ENCODE measurements around the gene CPED1. TPM values are rescaled to one million over a fixed set of nuclear protein-coding genes. Genes with fewer than 3 reads are reported as not detected.
"Not testable (repeated sequence)": the region's sequence is repeated elsewhere in the genome, so short reads cannot be mapped to it uniquely, and the experiment has no call there.

Gene CPED1
- polyA plus RNA-seq, 1 donor from 2014 or later: not detected

DNA sequence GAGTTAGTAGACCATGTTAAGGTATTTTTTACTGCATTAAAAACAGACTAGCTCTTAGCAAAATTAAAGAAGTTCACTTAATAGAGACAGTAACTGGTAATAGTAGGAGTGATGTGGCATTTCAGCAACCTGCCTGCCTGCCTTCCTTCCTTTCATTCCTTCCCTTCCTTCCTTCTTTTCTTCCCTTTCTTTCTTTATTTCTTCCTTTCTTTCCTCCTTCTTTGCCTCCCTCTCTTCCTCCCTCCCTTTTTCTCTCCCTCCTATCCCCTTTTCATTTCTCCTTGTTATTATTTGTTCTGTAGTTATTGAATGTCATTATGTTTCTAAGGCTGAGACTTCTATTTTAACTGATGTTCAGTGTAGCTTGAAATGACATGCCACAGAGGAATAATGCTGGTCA, 193.8 kb downstream of the CPED1 start:
- Histone ChIP-seq H3K27me3 (ENCODE audit: insufficient read depth, low read depth, low read length) (no peaks in the 10 kb centered on the region), H3K9me2 (ENCODE audit: insufficient read depth, low read length) (no peaks in the 10 kb centered on the region), H3K79me2 (replicated peaks; ENCODE audit: insufficient read depth, low read length) (no peaks in the 10 kb centered on the region), H3K4me2 (ENCODE audit: low read length) (no peak overlapping the region), H2AFZ (ENCODE audit: low read depth, low read length) (no peak overlapping the region), H3K27ac (ENCODE audit: low read length) (no peak overlapping the region), H3K9ac (ENCODE audit: low read length) (no peak overlapping the region), H4K20me1 (ENCODE audit: insufficient read depth) (no peaks in the 10 kb centered on the region), H3K4me3 (ENCODE audit: low read length) (no peak overlapping the region), H3F3A (ENCODE audit: insufficient read depth, low read length, poor library complexity, severe bottlenecking) (no peaks in the 10 kb centered on the region), H3K9me3 (ENCODE audit: low read length) (no peaks in the 10 kb centered on the region), H3K36me3 (ENCODE audit: insufficient read depth, low read length) (no peaks in the 10 kb centered on the region)
- TF ChIP-seq MXI1 (conservative IDR thresholded peaks at IDR 0.05; ENCODE audit: poor library complexity, severe bottlenecking) (no peak), EP300 (conservative IDR thresholded peaks at IDR 0.05; ENCODE audit: poor library complexity, severe bottlenecking) (no peak), EZH2 (IDR thresholded peaks at IDR 0.05; ENCODE audit: borderline replicate concordance, insufficient read depth, low read length, poor library complexity, severe bottlenecking) (no peak), TAF1 (IDR thresholded peaks at IDR 0.05; ENCODE audit: low read depth) (no peak), SMC3 (conservative IDR thresholded peaks at IDR 0.05; ENCODE audit: poor library complexity) (no peak), RAD21 (conservative IDR thresholded peaks at IDR 0.05) (no peak), POLR2AphosphoS5 (IDR thresholded peaks at IDR 0.05) (no peak)
- TF ChIP-seq, protein P1, sequence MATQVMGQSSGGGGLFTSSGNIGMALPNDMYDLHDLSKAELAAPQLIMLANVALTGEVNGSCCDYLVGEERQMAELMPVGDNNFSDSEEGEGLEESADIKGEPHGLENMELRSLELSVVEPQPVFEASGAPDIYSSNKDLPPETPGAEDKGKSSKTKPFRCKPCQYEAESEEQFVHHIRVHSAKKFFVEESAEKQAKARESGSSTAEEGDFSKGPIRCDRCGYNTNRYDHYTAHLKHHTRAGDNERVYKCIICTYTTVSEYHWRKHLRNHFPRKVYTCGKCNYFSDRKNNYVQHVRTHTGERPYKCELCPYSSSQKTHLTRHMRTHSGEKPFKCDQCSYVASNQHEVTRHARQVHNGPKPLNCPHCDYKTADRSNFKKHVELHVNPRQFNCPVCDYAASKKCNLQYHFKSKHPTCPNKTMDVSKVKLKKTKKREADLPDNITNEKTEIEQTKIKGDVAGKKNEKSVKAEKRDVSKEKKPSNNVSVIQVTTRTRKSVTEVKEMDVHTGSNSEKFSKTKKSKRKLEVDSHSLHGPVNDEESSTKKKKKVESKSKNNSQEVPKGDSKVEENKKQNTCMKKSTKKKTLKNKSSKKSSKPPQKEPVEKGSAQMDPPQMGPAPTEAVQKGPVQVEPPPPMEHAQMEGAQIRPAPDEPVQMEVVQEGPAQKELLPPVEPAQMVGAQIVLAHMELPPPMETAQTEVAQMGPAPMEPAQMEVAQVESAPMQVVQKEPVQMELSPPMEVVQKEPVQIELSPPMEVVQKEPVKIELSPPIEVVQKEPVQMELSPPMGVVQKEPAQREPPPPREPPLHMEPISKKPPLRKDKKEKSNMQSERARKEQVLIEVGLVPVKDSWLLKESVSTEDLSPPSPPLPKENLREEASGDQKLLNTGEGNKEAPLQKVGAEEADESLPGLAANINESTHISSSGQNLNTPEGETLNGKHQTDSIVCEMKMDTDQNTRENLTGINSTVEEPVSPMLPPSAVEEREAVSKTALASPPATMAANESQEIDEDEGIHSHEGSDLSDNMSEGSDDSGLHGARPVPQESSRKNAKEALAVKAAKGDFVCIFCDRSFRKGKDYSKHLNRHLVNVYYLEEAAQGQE (IDR thresholded peaks at IDR 0.05; ENCODE audit: borderline replicate concordance): no peak
- TF ChIP-seq, protein P2, sequence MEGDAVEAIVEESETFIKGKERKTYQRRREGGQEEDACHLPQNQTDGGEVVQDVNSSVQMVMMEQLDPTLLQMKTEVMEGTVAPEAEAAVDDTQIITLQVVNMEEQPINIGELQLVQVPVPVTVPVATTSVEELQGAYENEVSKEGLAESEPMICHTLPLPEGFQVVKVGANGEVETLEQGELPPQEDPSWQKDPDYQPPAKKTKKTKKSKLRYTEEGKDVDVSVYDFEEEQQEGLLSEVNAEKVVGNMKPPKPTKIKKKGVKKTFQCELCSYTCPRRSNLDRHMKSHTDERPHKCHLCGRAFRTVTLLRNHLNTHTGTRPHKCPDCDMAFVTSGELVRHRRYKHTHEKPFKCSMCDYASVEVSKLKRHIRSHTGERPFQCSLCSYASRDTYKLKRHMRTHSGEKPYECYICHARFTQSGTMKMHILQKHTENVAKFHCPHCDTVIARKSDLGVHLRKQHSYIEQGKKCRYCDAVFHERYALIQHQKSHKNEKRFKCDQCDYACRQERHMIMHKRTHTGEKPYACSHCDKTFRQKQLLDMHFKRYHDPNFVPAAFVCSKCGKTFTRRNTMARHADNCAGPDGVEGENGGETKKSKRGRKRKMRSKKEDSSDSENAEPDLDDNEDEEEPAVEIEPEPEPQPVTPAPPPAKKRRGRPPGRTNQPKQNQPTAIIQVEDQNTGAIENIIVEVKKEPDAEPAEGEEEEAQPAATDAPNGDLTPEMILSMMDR (IDR thresholded peaks at IDR 0.05; ENCODE audit: poor library complexity, severe bottlenecking): no peak

DNA sequence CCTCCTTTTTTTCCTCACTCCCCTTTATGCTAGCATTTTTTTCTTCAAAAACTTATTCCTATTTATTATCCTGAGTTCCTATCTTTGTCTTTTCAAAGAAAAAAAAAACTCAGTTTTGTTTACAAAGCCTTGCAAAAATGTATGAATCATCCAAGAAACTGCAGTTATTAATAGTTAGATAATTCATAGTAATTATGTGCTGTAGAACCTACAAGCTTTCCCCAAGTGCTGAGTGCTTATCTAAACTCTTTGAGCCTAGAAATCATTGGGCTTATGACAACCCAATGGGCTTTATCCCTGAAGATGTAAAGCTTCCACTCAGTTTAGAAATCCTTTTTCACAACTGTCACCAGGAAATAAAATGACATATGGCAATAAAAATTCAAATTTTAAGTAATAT, 194.4 kb downstream of the CPED1 start:
- Histone ChIP-seq H3F3A (ENCODE audit: insufficient read depth, low read length, poor library complexity, severe bottlenecking) (no peaks in the 10 kb centered on the region), H3K9ac (ENCODE audit: low read length) (no peak overlapping the region), H2AFZ (ENCODE audit: low read depth, low read length) (no peak overlapping the region), H4K20me1 (ENCODE audit: insufficient read depth) (no peaks in the 10 kb centered on the region), H3K27me3 (ENCODE audit: insufficient read depth, low read depth, low read length) (no peaks in the 10 kb centered on the region), H3K79me2 (replicated peaks; ENCODE audit: insufficient read depth, low read length) (no peaks in the 10 kb centered on the region), H3K27ac (ENCODE audit: low read length) (no peak overlapping the region), H3K9me3 (ENCODE audit: low read length) (no peaks in the 10 kb centered on the region), H3K36me3 (ENCODE audit: insufficient read depth, low read length) (no peaks in the 10 kb centered on the region), H3K4me3 (ENCODE audit: low read length) (no peak overlapping the region), H3K9me2 (ENCODE audit: insufficient read depth, low read length) (no peaks in the 10 kb centered on the region), H3K4me2 (ENCODE audit: low read length) (no peak overlapping the region)
- TF ChIP-seq MXI1 (conservative IDR thresholded peaks at IDR 0.05; ENCODE audit: poor library complexity, severe bottlenecking): no peak
- no peak for TF ChIP-seq EP300 (conservative IDR thresholded peaks at IDR 0.05; ENCODE audit: poor library complexity, severe bottlenecking)
- TF ChIP-seq, protein P1 (IDR thresholded peaks at IDR 0.05; ENCODE audit: borderline replicate concordance): no peak
- TF ChIP-seq TAF1 (IDR thresholded peaks at IDR 0.05; ENCODE audit: low read depth): no peak
- no peak for TF ChIP-seq RAD21 (conservative IDR thresholded peaks at IDR 0.05)
- no peak for TF ChIP-seq POLR2AphosphoS5 (IDR thresholded peaks at IDR 0.05)
- TF ChIP-seq, protein P2 (IDR thresholded peaks at IDR 0.05; ENCODE audit: poor library complexity, severe bottlenecking): no peak
- TF ChIP-seq SMC3 (conservative IDR thresholded peaks at IDR 0.05; ENCODE audit: poor library complexity): no peak
- no peak for TF ChIP-seq EZH2 (IDR thresholded peaks at IDR 0.05; ENCODE audit: borderline replicate concordance, insufficient read depth, low read length, poor library complexity, severe bottlenecking)

DNA sequence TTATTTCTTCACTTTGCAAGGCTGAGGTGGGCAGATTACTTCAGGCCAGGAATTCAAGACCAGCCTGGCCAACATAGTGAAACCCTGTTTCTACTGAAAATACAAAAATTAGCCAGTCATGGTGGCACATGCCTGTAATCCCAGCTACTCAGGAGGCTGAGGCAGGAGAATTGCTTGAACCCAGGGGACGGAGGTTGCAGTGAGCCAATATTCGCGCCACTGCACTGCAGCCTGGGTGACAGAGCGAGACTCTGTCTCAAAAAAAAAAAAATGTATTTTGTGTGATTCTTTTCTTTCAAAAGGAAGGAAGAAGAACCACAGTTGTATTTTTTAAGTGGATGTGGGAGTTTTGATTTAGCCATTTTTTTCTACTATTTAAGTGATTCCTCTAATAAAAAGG, 195.4 kb downstream of the CPED1 start:
- H3K4me2 ChIP-seq (ENCODE audit: low read length); H3K9me2 ChIP-seq (ENCODE audit: insufficient read depth, low read length); H3K9ac ChIP-seq (ENCODE audit: low read length): not testable (repeated sequence)

More for the DNA sequence above, 195.4 kb downstream of the CPED1 start:
- not testable (repeated sequence) for H3K27ac ChIP-seq (ENCODE audit: low read length); H3F3A ChIP-seq (ENCODE audit: insufficient read depth, low read length, poor library complexity, severe bottlenecking); H4K20me1 ChIP-seq (ENCODE audit: insufficient read depth); H3K4me3 ChIP-seq (ENCODE audit: low read length); H2AFZ ChIP-seq (ENCODE audit: low read depth, low read length); H3K79me2 ChIP-seq (replicated peaks; ENCODE audit: insufficient read depth, low read length); H3K27me3 ChIP-seq (ENCODE audit: insufficient read depth, low read depth, low read length); H3K36me3 ChIP-seq (ENCODE audit: insufficient read depth, low read length); H3K9me3 ChIP-seq (ENCODE audit: low read length)
